ENCODE results near the gene DNER. TPM values are rescaled to one million over a fixed set of nuclear protein-coding genes. Genes with fewer than 3 reads are reported as not detected.

The DNER gene
- total and polyA plus RNA-seq, 10 of the 15 experiments (the other 5 are each of a cell fraction or from before 2014, with no cell fraction given): 0.04 to 0.08 (median 0.07) TPM; not detected in 7

GRCh38 chr2:229417176-229417575, 297.2 kb downstream of the DNER start:
- ChIA-PET CTCF (no interaction called here), SMC1A (ENCODE audit: uncharacterized antibody, unreplicated experiment) (no interaction called here), POLR2A (no interaction called here), RAD21 (ENCODE audit: unreplicated experiment) (no interaction called here)
- H3K27ac ChIP-seq (ENCODE audit: control insufficient read depth, insufficient read depth): no peak overlapping the region
- in situ Hi-C loops (cut with MboI) (no loop called here), intact Hi-C loops (cut with micrococcal nuclease; ENCODE audit: unreplicated experiment) (no loop called here)
- 4% methylated on average over 8 of the region's 8 CpGs for WGBS (ENCODE audit: insufficient coverage, insufficient replicate concordance, low lambda C conversion rate, missing lambda C conversion rate)
- H3K4me3 ChIP-seq: no peak overlapping the region
- TF ChIP-seq ELK1 (IDR thresholded peaks at IDR 0.05; ENCODE audit: low read depth, low read length): no peak
- TF ChIP-seq MAX (IDR thresholded peaks at IDR 0.05; ENCODE audit: low read depth, low read length): no peak
- TF ChIP-seq IRF4 (IDR thresholded peaks at IDR 0.05; ENCODE audit: low read depth, low read length): no peak
- no peak for TF ChIP-seq TBL1XR1 (IDR thresholded peaks at IDR 0.05; ENCODE audit: low read depth, low read length)
- TF ChIP-seq ZBTB40 (IDR thresholded peaks at IDR 0.05; ENCODE audit: borderline replicate concordance): no peak
- TF ChIP-seq CBX3 (IDR thresholded peaks at IDR 0.05; ENCODE audit: borderline replicate concordance, low read depth): no peak
- no peak for TF ChIP-seq SIX5 (IDR thresholded peaks at IDR 0.05; ENCODE audit: low read depth, low read length, severe bottlenecking)
- no peak for TF ChIP-seq MYC (IDR thresholded peaks at IDR 0.05; ENCODE audit: insufficient read depth, insufficient read length, insufficient replicate concordance, low read length, severe bottlenecking)
- no peak for TF ChIP-seq PML (IDR thresholded peaks at IDR 0.05; ENCODE audit: low read length)
- no peak for TF ChIP-seq SMARCA5 (IDR thresholded peaks at IDR 0.05)
- TF ChIP-seq ESRRA (IDR thresholded peaks at IDR 0.05; ENCODE audit: low read length): no peak
- TF ChIP-seq BRCA1 (IDR thresholded peaks at IDR 0.05; ENCODE audit: low read depth, low read length): no peak
- TF ChIP-seq NBN (IDR thresholded peaks at IDR 0.05): no peak
- no peak for TF ChIP-seq ZBTB33 (IDR thresholded peaks at IDR 0.05)
- no peak for TF ChIP-seq IRF3 (IDR thresholded peaks at IDR 0.05)
- TF ChIP-seq FOXK2 (IDR thresholded peaks at IDR 0.05): no peak
- FAIRE-seq: no peak
- DNase-seq (ENCODE audit: low read depth, low spot score): no peak
- H3K9me3 ChIP-seq (replicated peaks; ENCODE audit: control insufficient read depth, insufficient read depth, low read length): no peaks in the 10 kb centered on the region
- no peaks in the 10 kb centered on the region for H4K20me1 ChIP-seq (ENCODE audit: control insufficient read depth, insufficient read depth)
- no peak for ATAC-seq
- H3K4me1 ChIP-seq (ENCODE audit: control insufficient read depth, insufficient read depth, low read length): no peaks in the 10 kb centered on the region
- BruUV-seq (replicated peaks): no TSS peak
- H3K27me3 ChIP-seq (replicated peaks in 1 of 2; ENCODE audit: control insufficient read depth in 2 of 2, insufficient read depth in 2 of 2, low read length in 1 of 2): no peaks in the 10 kb centered on the region
- H3K36me3 ChIP-seq (ENCODE audit: control insufficient read depth in 2 of 2, insufficient read depth in 2 of 2, low read length in 1 of 2): no peaks in the 10 kb centered on the region
- H3K9ac ChIP-seq (ENCODE audit: control insufficient read depth, insufficient read depth, low read length): no peak overlapping the region
- no peak overlapping the region for H3K4me2 ChIP-seq (ENCODE audit: control insufficient read depth, insufficient read depth)
- H2AFZ ChIP-seq (ENCODE audit: control insufficient read depth, low read depth, low read length): no peak overlapping the region
- no peaks in the 10 kb centered on the region for H3K79me2 ChIP-seq (ENCODE audit: control insufficient read depth, insufficient read depth, low read length)
